GM19043 (cell line): Measurements from ENCODE around the gene C4B.
"Not testable (repeated sequence)": the region's sequence is repeated elsewhere in the genome, so short reads cannot be mapped to it uniquely, and the experiment has no call there.

Experiments
- ATAC-seq: cut with Tn5 transposase; IDR thresholded peaks from one replicate; pipeline ENCODE4 v1.9.1; 2021; ENCODE audit warnings: low read depth; ENCODE audit not compliant: unreplicated experiment

The C4B gene

DNA sequence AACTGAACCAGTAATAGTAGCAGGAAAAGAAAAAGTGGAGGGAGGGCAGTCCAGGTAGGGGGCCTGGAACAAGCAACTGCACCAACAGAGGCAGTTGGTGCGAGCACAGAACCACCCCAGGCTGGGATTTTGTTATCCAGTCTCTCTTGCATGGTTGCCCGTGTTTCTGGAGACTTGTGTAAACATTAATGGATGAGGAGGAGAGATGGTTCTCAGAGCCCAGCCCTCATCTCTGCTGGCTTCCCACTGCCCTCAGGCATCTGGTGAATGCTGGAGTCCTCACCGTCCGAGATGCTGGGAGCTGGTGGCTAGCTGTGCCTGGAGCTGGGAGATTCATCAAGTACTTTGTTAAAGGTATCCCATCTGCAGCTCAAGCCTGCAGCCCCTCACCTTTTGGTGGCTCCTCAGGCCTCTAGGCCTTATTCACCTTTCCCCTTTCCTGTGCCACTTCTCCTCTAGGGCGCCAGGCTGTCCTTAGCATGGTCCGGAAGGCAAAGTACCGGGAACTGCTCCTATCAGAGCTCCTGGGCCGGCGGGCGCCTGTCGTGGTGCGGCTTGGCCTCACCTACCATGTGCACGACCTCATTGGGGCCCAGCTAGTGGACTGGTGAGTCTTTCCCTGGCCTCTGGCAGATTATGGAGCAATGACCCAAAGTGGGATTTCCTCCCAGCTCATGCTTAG lies 34.3 kb upstream of the C4B start:
- ATAC-seq, result not testable (repeated sequence)

- ATAC-seq, result not testable (repeated sequence)
Observed at GRCh38 chr6:31980998-31981397, 33.6 kb upstream of the C4B start.

DNA sequence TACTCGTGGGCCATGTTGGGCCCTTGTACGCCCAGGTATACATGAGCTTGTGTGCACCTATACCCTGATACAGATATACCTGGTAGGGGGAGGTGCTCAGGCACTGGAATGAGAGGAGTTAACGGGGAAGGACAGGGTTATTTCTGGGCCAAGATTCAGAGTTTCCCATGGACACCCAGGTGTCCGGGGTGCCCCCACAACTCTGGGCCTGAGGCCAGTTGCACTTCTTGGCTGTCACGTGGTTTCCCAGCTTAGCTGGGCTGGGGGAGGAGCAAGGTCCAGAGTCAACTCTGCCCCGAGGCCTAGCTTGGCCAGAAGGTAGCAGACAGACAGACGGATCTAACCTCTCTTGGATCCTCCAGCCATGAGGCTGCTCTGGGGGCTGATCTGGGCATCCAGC lies 32.9 kb upstream of the C4B start, which contains the start of gene C4A:
Gene C4A, plus strand, starts transcription at position 314 of the 400 bp plus-strand sequence. Its CDS starts 51 bp downstream, at position 365.
- not testable (repeated sequence) for ATAC-seq

- not testable (repeated sequence) for ATAC-seq
Observed at GRCh38 chr6:31989363-31989762, 25.2 kb upstream of the C4B start.

GRCh38 chr6:31994421-31994820 lies 20.2 kb upstream of the C4B start:
- ATAC-seq, result not testable (repeated sequence)

- ATAC-seq, result not testable (repeated sequence)
Observed at GRCh38 chr6:31996385-31996784, 18.2 kb upstream of the C4B start.

DNA sequence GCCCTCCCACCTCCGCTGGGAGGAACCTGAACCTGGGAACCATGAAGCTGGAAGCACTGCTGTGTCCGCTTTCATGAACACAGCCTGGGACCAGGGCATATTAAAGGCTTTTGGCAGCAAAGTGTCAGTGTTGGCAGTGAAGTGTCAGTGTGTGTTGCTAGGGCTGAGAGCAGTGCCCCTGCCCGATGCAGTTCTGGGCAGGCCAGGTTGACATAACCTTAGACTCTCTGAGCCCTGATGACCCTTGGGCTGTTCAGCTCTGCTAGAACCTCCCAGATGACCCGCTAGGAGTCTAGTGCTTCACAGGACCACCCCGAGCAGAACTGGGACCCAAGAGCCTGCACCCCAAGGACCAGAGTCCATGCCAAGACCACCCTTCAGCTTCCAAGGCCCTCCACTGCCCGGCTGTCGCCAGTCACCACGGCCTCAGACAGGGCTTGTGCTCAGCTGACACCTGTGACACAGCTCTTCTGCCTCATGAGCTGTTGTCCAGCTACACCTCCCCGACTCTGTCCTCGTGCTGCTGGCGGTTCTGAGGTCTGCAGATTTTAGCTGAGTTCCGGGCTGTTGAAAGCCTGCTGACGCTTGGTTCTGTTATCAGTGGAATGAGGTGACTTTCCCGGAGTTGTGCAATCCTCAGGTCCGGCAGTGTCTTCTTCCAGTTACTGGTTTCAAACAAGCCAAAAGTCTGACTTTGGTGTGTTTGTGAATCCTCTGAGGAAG lies 11.9 kb upstream of the C4B start:
- not testable (repeated sequence) for ATAC-seq

GRCh38 chr6:32003301-32003700 lies 11.3 kb upstream of the C4B start:
- ATAC-seq, result not testable (repeated sequence)

- not testable (repeated sequence) for ATAC-seq
Observed at GRCh38 chr6:32004393-32004792, 10.2 kb upstream of the C4B start.

- ATAC-seq, result not testable (repeated sequence)
Observed at GRCh38 chr6:32004864-32005537, 9.6 kb upstream of the C4B start.

DNA sequence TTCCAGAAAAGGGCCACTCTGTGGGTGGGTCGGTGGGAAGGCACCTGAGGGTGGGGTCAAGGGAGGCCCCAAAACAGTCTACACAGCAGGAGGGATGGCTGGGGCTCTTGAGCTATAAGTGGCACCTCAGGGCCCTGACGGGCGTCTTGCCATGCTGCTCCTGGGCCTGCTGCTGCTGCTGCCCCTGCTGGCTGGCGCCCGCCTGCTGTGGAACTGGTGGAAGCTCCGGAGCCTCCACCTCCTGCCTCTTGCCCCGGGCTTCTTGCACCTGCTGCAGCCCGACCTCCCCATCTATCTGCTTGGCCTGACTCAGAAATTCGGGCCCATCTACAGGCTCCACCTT lies 9.1 kb upstream of the C4B start:
- ATAC-seq, result not testable (repeated sequence)

DNA sequence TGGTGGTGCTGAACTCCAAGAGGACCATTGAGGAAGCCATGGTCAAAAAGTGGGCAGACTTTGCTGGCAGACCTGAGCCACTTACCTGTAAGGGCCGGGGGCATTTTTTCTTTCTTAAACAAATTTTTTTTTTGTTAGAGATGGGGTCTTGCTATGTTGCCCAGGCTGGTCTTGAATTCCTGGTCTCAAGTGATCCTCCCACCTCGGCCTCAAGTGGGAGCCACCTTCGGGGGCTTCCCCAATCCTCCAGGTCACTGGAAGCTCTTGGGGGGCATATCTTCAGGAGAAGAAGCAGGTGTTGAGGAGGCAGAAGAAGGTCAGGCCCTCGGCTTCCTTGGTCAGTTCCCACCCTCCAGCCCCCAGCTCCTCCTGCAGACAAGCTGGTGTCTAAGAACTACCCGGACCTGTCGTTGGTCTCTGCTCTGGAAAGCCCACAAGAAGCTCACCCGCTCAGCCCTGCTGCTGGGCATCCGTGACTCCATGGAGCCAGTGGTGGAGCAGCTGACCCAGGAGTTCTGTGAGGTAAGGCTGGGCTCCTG lies 8.5 kb upstream of the C4B start:
- not testable (repeated sequence) for ATAC-seq

DNA sequence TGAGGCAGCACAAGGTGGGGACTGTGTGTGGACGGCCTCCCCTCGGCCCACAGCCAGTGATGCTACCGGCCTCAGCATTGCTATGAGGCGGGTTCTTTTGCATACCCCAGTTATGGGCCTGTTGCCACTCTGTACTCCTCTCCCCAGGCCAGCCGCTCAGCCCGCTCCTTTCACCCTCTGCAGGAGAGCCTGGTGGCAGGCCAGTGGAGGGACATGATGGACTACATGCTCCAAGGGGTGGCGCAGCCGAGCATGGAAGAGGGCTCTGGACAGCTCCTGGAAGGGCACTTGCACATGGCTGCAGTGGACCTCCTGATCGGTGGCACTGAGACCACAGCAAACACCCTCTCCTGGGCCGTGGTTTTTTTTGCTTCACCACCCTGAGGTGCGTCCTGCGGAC lies 7.5 kb upstream of the C4B start:
- ATAC-seq, result not testable (repeated sequence)

- not testable (repeated sequence) for ATAC-seq
Observed at GRCh38 chr6:32008037-32008436, 6.6 kb upstream of the C4B start.

- ATAC-seq, result not testable (repeated sequence)
Observed at GRCh38 chr6:32008616-32009015, 6.0 kb upstream of the C4B start.

DNA sequence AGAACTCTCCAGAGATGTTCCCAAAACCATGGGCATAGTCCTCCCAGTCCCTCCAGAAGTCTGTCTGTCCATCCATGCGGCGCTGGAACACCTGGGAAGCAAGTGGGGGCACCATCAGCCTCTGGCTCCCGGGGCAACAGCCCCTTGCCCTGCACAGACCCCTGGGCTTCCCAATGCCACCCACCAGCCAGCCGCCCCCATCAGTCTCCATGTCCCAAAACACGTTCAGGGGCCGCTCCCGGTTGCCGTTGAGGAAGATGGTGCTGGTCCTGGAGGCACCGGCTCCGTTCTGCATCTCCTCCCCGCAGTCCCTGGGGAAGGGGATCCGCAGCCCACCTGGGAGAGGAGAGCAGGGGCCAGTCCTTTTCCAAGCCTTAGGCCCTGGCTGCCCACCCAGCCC lies 5.1 kb upstream of the C4B start:
- ATAC-seq, result not testable (repeated sequence)

GRCh38 chr6:32010856-32011530 lies 3.6 kb upstream of the C4B start:
- ATAC-seq, result not testable (repeated sequence)

DNA sequence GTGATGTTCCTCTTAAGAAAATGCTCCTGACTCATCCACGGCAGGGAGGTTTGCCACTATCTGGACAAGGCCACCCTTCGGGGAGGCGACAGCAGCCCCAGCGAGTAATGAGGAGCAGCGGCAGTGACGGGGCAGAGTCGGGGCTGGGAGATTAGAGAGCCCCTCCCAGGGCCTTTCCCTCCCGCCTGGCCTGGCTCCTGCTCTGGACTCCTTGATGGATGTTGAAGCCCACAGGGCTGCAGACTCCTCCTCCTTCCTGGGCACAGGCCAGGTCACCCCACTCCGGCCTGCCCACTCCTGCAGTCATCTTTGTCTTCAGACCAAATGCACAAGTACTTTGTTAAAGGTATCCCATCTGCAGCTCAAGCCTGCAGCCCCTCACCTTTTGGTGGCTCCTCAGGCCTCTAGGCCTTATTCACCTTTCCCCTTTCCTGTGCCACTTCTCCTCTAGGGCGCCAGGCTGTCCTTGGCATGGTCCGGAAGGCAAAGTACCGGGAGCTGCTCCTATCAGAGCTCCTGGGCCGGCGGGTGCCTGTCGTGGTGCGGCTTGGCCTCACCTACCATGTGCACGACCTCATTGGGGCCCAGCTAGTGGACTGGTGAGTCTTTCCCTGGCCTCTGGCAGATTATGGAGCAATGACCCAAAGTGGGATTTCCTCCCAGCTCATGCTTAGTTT lies 1.5 kb upstream of the C4B start:
- ATAC-seq, result not testable (repeated sequence)

- ATAC-seq, result not testable (repeated sequence)
Observed at GRCh38 chr6:32013738-32014137, 857 bp upstream of the C4B start.

GRCh38 chr6:32022100-32022499 lies 7.5 kb downstream of the C4B start:
- not testable (repeated sequence) for ATAC-seq
